ENCODE results near the gene CATSPER3. TPM values are rescaled to one million over a fixed set of nuclear protein-coding genes. Genes with fewer than 3 reads are reported as not detected.
A peak's percentile ranks its signal among the peaks of the same experiment; 100 is the strongest.

Gene CATSPER3
- total and polyA plus RNA-seq, 2 of the 13 experiments (the other 11 are each of a cell fraction or from before 2014, with no cell fraction given): 0.33 to 0.37 TPM

DNA sequence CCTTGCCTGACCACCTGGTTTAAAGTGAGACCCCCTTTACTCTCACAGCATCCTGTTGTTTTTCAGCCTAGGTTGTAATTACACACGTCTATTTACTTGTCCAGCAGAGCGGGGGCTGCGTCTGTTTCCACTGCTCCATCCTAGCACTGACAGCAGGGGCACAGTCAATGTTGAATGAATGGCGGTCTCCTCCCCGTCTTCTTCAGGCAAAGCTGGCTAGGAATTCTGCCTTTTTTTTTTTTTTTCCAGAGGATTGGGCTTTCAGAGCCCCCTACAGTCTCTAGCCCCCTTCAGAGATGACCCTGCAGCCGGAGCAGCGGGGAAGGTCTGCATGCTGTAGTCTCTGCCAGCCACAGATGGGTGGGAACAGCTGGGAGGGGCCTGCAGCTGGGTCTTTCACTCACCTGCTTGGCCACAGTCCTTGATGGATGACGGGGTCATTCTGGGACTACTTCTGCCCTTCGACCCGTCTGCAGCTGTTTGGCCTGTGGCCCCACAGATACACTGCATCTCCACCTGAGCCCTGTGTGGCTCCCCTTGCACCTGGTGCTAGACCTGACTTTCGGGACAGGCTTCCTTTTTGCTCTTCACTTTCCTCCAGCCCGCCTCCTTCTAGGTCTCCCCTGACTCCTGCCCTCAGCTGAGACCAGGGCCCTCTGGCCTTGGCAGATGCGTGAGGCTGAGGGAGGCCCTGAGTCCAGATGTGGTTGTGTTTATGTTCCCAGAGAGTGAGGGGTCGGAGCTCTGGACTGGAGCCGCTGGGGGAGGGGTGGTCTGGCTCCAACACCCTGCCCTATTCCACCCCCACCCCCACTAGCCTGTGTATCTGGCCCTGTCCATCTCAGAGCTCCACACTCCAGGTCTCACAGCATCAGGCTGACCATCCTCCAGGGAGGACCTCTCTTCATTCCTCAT is 58.3 kb downstream of the CATSPER3 start (continued):
- no peak for TF ChIP-seq HINFP (CRISPR knock-in tag; IDR thresholded peaks at IDR 0.05; ENCODE audit: low read depth)
- no peak for TF ChIP-seq MLX (CRISPR knock-in tag; IDR thresholded peaks at IDR 0.05)
- TF ChIP-seq NR2F6 (IDR thresholded peaks at IDR 0.05): no peak
- TF ChIP-seq NR2F6 (CRISPR knock-in tag; IDR thresholded peaks at IDR 0.05): 0 out of 2 replicates have a peak, but pooled peaks have one; percentile 11
- no peak for TF ChIP-seq ZNF83 (CRISPR knock-in tag; IDR thresholded peaks at IDR 0.05; ENCODE audit: borderline replicate concordance)
- TF ChIP-seq GLMP (CRISPR knock-in tag; IDR thresholded peaks at IDR 0.05; ENCODE audit: borderline replicate concordance): no peak
- no peak for TF ChIP-seq KAT2B (IDR thresholded peaks at IDR 0.05; ENCODE audit: borderline replicate concordance, low read depth, low read length)
- TF ChIP-seq ZNF503 (CRISPR knock-in tag; IDR thresholded peaks at IDR 0.05): no peak
- TF ChIP-seq SIN3B (IDR thresholded peaks at IDR 0.05; ENCODE audit: low read length): no peak
- no peak for TF ChIP-seq NCOA1 (CRISPR knock-in tag; IDR thresholded peaks at IDR 0.05)
- no peak for TF ChIP-seq RFX5 (IDR thresholded peaks at IDR 0.05; ENCODE audit: low read depth, low read length)
- TF ChIP-seq THRA (CRISPR knock-in tag; IDR thresholded peaks at IDR 0.05; ENCODE audit: borderline replicate concordance): peak; percentile 83; the same call in 1 of the 2 replicates
- no peak for TF ChIP-seq AHR (CRISPR knock-in tag; IDR thresholded peaks at IDR 0.05)
- TF ChIP-seq CENPX (CRISPR knock-in tag; IDR thresholded peaks at IDR 0.05): no peak
- TF ChIP-seq ZBTB7B (CRISPR knock-in tag; IDR thresholded peaks at IDR 0.05): no peak
- no peak for TF ChIP-seq KLF16 (CRISPR knock-in tag; IDR thresholded peaks at IDR 0.05)
- TF ChIP-seq ZMYM3 (CRISPR knock-in tag; IDR thresholded peaks at IDR 0.05): no peak
- peak; percentile 31; the same call in 1 of the 2 replicates for TF ChIP-seq ZNF709 (CRISPR knock-in tag; IDR thresholded peaks at IDR 0.05)
- TF ChIP-seq FLYWCH1 (CRISPR knock-in tag; IDR thresholded peaks at IDR 0.05): no peak
- TF ChIP-seq ARID2 (CRISPR knock-in tag; IDR thresholded peaks at IDR 0.05; ENCODE audit: borderline replicate concordance): no peak
